Activated T-helper 2 cell treated with anti-CD3 and anti-CD28 coated beads, Interferon-gamma antibody, Interleukin-2, Interleukin-4, amounts not matched to agents 10 μg/mL and 5 μg/mL and 100 μg/mL, durations not matched to agents 14 hours and 24 hours and 36 hours (primary cell): ENCODE results near the gene ACAD11. TPM values are rescaled to one million over a fixed set of nuclear protein-coding genes. Genes with fewer than 3 reads are reported as not detected.
"Not testable (repeated sequence)": the region's sequence is repeated elsewhere in the genome, so short reads cannot be mapped to it uniquely, and the experiment has no call there.

ENCODE experiments used
- DNase-seq: peaks from one replicate; pipeline ENCODE4 v3.0.0; 2021; ENCODE audit warnings: low spot score
- H3K27ac Mint-ChIP-seq: one replicate; pipeline ENCODE4 v1.8.0; 2021; ENCODE audit warnings: mixed read lengths
- H3K27me3 Mint-ChIP-seq: one replicate; pipeline ENCODE4 v1.8.0; 2021; ENCODE audit warnings: low read depth, mixed read lengths
- H3K36me3 Mint-ChIP-seq: one replicate; pipeline ENCODE4 v1.8.0; 2021; ENCODE audit warnings: low read depth, mixed read lengths
- H3K4me1 Mint-ChIP-seq: one replicate; pipeline ENCODE4 v1.8.0; 2021; ENCODE audit warnings: low read depth, mixed read lengths
- H3K4me3 Mint-ChIP-seq: one replicate; pipeline ENCODE4 v1.8.0; 2021; ENCODE audit warnings: low read depth, mild to moderate bottlenecking, moderate library complexity, mixed read lengths
- H3K9me3 Mint-ChIP-seq: one replicate; pipeline ENCODE4 v1.8.0; 2021; ENCODE audit warnings: mixed read lengths
- intact Hi-C: fragments of 100-400 bp; cut with micrococcal nuclease; formaldehyde crosslinking; loops from one replicate; pipeline ENCODE4 v1.15.1; 2023
- total RNA-seq: library from RNA; stranded (reverse); gene quantifications from 2 replicates; pipeline ENCODE4 v1.2.3, GENCODE V29; 2022

Gene ACAD11
- total RNA-seq, 1 donor from 2014 or later, result 18.3 TPM

DNA sequence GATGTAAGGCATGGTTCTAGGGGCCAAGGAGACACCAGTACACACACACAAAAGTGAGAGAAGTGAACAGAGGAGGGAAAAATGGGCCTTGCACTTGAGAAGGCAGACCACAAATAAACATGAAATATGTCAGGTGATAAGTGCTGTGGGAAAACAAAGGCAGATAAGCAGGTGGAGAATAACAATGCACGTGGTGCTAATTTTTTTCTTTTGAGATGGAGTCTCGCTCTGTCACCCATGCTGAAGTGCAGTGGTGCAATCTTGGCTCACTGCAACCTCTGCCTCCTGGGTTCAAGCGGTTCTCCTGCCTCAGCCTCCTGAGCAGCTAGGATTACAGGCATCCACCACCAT, 103.6 kb downstream of the ACAD11 start:
- intact Hi-C loops, H3K9me3 Mint-ChIP-seq, H3K4me3 Mint-ChIP-seq, H3K36me3 Mint-ChIP-seq, H3K27ac Mint-ChIP-seq, H3K27me3 Mint-ChIP-seq, DNase-seq: not testable (repeated sequence)
- H3K4me1 Mint-ChIP-seq, result peaks cover 18% of the 10 kb centered on the region

DNA sequence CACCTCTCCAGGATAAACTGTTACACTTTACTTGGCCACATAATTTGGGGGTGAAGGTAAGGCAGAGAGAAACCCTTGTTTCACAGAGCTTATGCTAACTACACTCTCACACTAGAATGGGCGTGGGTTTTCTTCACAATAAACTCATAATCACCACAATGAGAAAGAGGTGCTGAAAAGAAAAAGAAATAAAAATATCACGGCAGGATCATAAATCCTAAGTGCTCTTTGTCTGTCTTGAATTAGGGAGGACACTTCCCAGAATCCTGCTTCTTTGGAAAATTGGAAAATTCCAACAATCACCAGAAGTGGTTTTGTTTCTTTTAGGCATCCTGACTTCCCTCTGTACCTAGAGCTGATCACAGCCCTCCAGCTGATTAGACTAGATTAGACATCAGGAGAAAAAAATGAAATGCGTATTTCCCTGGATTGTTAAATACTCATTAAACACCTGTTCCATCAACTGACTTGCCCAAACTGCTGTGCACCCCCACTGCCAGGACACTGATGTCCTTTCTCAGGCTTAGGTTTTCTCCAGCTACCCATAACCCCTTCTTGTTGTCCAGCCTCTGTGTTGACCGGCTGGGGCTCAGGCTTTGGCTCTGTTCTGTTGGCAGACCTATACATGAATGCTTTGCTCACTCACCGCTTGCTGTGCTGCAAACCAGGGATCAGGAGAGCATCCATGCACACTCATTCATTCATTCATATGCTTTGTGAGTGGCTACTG, 104.1 kb downstream of the ACAD11 start:
- H3K27ac Mint-ChIP-seq, result no peak overlapping the region
- no peak for DNase-seq
- no peaks in the 10 kb centered on the region for H3K9me3 Mint-ChIP-seq
- no peak overlapping the region for H3K4me3 Mint-ChIP-seq
- peaks cover 4% of the 10 kb centered on the region for H3K36me3 Mint-ChIP-seq
- no peaks in the 10 kb centered on the region for H3K27me3 Mint-ChIP-seq
- intact Hi-C loops, result no loop called here
- peaks cover 24% of the 10 kb centered on the region for H3K4me1 Mint-ChIP-seq

DNA sequence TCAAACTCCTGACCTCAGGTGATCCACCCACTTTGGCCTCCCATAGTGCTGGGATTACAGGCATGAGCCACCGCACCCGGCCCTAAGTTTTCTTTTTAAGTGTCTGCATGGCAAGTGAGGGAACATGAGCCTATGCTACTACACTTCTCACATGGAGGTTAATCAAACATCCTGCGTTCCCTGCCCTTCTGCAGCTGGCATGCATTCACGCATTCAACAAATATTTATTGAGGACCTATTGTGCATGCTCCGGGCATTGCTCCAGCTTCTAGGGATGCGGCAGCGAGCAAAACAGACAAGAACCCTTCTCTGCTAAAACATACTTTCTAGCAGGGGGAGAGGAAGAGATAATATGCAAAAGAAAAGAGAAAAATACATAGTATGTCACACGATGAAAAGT, 105.2 kb downstream of the ACAD11 start:
- intact Hi-C loops, result no loop called here
- H3K4me1 Mint-ChIP-seq, result peaks cover 33% of the 10 kb centered on the region
- no peak overlapping the region for H3K27ac Mint-ChIP-seq
- no peak overlapping the region for H3K4me3 Mint-ChIP-seq
- no peaks in the 10 kb centered on the region for H3K27me3 Mint-ChIP-seq
- H3K36me3 Mint-ChIP-seq, result peaks cover 8% of the 10 kb centered on the region
- H3K9me3 Mint-ChIP-seq, result peaks cover 3% of the 10 kb centered on the region
- no peak for DNase-seq

DNA sequence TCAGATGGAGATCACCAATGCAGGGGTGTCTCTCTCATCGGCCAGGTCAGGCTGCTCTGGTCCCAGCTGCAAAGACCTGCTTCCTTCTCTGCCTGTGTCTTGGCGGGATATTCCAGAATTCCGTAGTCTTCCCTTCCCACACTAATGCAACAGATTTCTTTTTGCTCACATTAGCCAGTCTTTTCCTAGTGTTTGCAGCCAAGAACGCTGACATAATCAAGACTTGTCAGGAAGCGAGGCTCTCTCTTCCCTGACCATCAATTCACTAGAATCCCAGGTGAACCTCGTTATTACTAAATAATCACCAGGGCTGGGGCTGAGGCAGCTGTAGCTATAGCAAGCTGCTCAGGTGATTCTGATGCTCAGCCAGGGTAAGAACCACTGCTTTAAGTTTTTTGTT, 105.8 kb downstream of the ACAD11 start:
- peaks cover 38% of the 10 kb centered on the region for H3K4me1 Mint-ChIP-seq
- no peaks in the 10 kb centered on the region for H3K27me3 Mint-ChIP-seq
- intact Hi-C loops, result no loop called here
- no peak overlapping the region for H3K4me3 Mint-ChIP-seq
- DNase-seq, result no peak
- H3K9me3 Mint-ChIP-seq, result peaks cover 3% of the 10 kb centered on the region
- H3K27ac Mint-ChIP-seq, result no peak overlapping the region
- peaks cover 6% of the 10 kb centered on the region for H3K36me3 Mint-ChIP-seq

GRCh38 chr3:132550579-132551305, 108.9 kb downstream of the ACAD11 start:
- DNase-seq, result no peak
- peak overlapping the region; percentile 32 for H3K4me3 Mint-ChIP-seq
- intact Hi-C loops, result loop anchor here (1.0 to 2.0 kb wide), 2 partner anchors 14 to 19 kb away; no protein-coding TSS in a partner anchor
- peak overlapping the region; percentile 99 for H3K27ac Mint-ChIP-seq
- H3K9me3 Mint-ChIP-seq, result peaks cover 3% of the 10 kb centered on the region
- no peaks in the 10 kb centered on the region for H3K27me3 Mint-ChIP-seq
- peaks cover 47% of the 10 kb centered on the region for H3K4me1 Mint-ChIP-seq
- H3K36me3 Mint-ChIP-seq, result peaks cover 5% of the 10 kb centered on the region

DNA sequence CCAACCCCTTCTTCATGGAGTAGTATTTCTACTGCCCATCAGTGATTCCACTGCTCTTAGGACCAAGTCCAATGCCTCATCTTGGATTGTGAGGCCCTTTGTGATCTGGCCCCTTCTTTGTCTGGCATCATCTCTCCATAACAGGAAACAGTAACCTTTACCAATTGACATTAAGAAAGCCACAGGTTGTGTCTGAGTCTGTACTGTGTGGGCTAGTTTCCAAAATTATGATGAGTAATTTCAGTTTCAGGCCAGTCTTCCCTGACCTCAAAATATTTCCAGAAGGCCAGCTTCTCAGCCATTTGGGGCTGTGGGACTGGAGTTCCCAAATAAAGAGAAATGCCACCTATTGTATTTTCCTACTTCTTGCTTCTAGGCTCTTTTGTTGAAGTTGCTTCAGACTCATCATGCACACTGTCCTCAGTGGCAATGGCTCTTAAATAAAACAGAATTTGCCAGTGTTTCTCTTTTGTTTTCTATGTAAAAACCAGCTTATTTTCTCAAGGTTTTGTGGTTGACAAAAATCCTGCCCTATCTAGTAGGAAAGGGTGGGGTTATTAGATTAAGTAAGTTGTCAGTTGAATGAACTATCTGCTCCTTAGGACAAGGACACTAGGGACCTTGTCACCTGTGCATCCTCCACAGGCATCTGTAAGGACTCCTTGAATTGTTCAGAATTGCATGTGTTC, 109.6 kb downstream of the ACAD11 start:
- DNase-seq, result no peak
- H3K27me3 Mint-ChIP-seq, result no peaks in the 10 kb centered on the region
- H3K36me3 Mint-ChIP-seq, result peaks cover 9% of the 10 kb centered on the region
- peaks cover 3% of the 10 kb centered on the region for H3K9me3 Mint-ChIP-seq
- H3K4me1 Mint-ChIP-seq, result peaks cover 50% of the 10 kb centered on the region
- H3K27ac Mint-ChIP-seq, result peak overlapping the region; percentile 99
- intact Hi-C loops, result loop anchor here (1.0 to 10.0 kb wide), 3 partner anchors 13 to 1055 kb away; no protein-coding TSS in a partner anchor
- peak overlapping the region; percentile 69 for H3K4me3 Mint-ChIP-seq

GRCh38 chr3:132549169-132549568, 110.4 kb downstream of the ACAD11 start:
- intact Hi-C loops, result loop anchor here (10.0 kb wide), 1 partner anchor 1054 kb away; no protein-coding TSS in a partner anchor
- H3K36me3 Mint-ChIP-seq, result peaks cover 15% of the 10 kb centered on the region
- no peak overlapping the region for H3K4me3 Mint-ChIP-seq
- H3K27ac Mint-ChIP-seq, result peak overlapping the region; percentile 99
- peaks cover 5% of the 10 kb centered on the region for H3K9me3 Mint-ChIP-seq
- peaks cover 50% of the 10 kb centered on the region for H3K4me1 Mint-ChIP-seq
- DNase-seq, result no peak
- no peaks in the 10 kb centered on the region for H3K27me3 Mint-ChIP-seq

GRCh38 chr3:132545471-132545870, 114.1 kb downstream of the ACAD11 start:
- DNase-seq, result no peak
- Mint-ChIP-seq H3K36me3 (peaks cover 42% of the 10 kb centered on the region), H3K27ac (peak overlapping the region; percentile 58), H3K4me1 (peaks cover 64% of the 10 kb centered on the region), H3K9me3 (peaks cover 6% of the 10 kb centered on the region), H3K4me3 (no peak overlapping the region), H3K27me3 (no peaks in the 10 kb centered on the region)
- intact Hi-C loops, result loop anchor here (10.0 kb wide), 1 partner anchor 1051 kb away; no protein-coding TSS in a partner anchor

DNA sequence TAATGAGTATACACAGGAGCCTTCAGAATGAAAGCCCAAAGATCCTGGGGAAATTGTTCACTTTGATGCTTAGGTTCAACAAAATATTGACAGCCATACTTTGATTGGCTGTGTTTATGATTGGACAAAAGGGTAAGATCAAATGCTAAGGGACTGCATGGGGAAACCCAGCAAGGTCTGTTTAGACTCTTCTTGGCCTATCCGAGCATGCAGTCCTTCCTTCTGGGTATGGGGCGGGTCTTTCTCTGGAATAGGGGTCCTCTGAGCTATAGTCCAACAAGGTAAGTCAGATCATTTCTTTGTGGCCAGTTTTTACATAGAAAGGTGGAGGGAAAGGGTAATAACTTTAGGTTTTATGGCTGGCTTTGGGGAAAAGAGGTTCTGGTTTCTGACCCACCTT, 115.5 kb downstream of the ACAD11 start:
- H3K4me1 Mint-ChIP-seq, result peaks cover 53% of the 10 kb centered on the region
- H3K27me3 Mint-ChIP-seq, result no peaks in the 10 kb centered on the region
- peaks cover 45% of the 10 kb centered on the region for H3K36me3 Mint-ChIP-seq
- H3K4me3 Mint-ChIP-seq, result no peak overlapping the region
- H3K27ac Mint-ChIP-seq, result peak overlapping the region; percentile 99
- intact Hi-C loops, result loop anchor here (1.0 to 10.0 kb wide), 3 partner anchors 8 to 1049 kb away; partner anchors contain the start of gene DNAJC13
- H3K9me3 Mint-ChIP-seq, result peaks cover 4% of the 10 kb centered on the region
- no peak for DNase-seq

DNA sequence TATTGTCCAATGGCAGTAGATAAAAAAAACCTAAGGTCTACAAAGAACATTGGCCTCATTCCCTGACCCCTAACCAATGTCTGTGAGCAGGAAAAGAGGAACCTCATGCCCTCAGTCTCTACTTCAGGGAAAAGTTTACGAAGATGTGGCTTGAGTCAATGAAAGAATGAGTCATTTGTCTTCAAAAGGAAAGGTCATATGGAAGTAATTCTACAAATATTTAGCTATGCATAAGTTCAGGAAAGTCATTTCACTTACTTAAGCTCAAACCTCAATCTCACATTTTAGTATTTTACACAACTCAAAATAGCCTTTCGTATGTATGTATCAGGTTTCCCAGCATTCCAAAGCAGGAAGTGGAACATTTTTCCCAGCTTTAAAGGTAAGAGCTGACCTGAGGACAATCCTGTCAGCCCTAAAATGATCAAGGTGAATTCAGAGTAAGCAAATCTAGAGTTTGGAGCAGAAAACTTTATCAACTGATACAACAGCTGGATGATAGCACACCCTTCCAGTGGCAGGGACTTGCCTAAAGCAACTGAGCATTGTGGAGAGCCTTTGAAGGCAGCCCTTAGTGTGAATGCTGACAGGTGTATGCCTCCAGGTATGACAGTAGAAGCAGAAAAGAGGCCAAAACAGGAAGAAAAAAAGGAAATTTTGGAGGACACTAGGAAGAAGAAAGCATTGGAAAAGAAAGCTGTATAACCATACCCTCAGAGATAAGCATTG, 116.4 kb downstream of the ACAD11 start:
- peak overlapping the region; percentile 99 for H3K27ac Mint-ChIP-seq
- peaks cover 52% of the 10 kb centered on the region for H3K36me3 Mint-ChIP-seq
- peaks cover 48% of the 10 kb centered on the region for H3K4me1 Mint-ChIP-seq
- no peak for DNase-seq
- H3K27me3 Mint-ChIP-seq, result no peaks in the 10 kb centered on the region
- peaks cover 4% of the 10 kb centered on the region for H3K9me3 Mint-ChIP-seq
- intact Hi-C loops, result loop anchor here (1.0 to 10.0 kb wide), 4 partner anchors 26 to 1048 kb away; partner anchors contain the start of genes DNAJC13 and UBA5
- peak overlapping the region; percentile 62 for H3K4me3 Mint-ChIP-seq

- DNase-seq, result no peak
- peak overlapping the region; percentile 99 for H3K27ac Mint-ChIP-seq
- H3K4me1 Mint-ChIP-seq, result peaks cover 50% of the 10 kb centered on the region
- intact Hi-C loops, result loop anchor here (2.0 to 10.0 kb wide), 3 partner anchors 118 to 1048 kb away; partner anchors contain the start of genes DNAJC13 and UBA5
- peaks cover 4% of the 10 kb centered on the region for H3K9me3 Mint-ChIP-seq
- H3K4me3 Mint-ChIP-seq, result no peak overlapping the region
- H3K27me3 Mint-ChIP-seq, result no peaks in the 10 kb centered on the region
- peaks cover 58% of the 10 kb centered on the region for H3K36me3 Mint-ChIP-seq
Observed at GRCh38 chr3:132542577-132542976, 117.0 kb downstream of the ACAD11 start.

DNA sequence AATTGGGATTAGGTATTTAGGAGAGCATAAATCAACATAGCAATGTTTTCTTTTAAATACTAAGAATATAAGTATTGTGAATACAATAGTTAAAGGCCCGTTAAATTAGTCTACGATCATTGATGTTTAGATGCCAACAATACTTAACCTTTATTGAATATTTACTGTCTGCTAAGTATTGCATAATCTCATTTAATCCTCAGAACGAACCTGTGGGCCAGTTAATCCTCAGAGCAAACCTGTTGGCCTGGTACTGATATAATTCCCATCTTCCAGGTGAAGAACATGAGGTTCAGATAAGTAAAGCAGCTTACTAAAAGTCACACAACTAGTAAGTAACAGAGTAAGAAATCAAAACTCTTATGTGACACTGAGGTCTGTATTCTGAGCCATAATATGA, 119.9 kb downstream of the ACAD11 start:
- Mint-ChIP-seq H3K27me3 (no peaks in the 10 kb centered on the region), H3K36me3 (peaks cover 70% of the 10 kb centered on the region), H3K9me3 (peaks cover 4% of the 10 kb centered on the region), H3K27ac (peak overlapping the region; percentile 29), H3K4me3 (no peak overlapping the region), H3K4me1 (peaks cover 54% of the 10 kb centered on the region)
- no peak for DNase-seq
- intact Hi-C loops, result loop anchor here (5.0 to 10.0 kb wide), 3 partner anchors 122 to 1045 kb away; partner anchors contain the start of gene DNAJC13
